ENCODE data around the gene UTF1.

The UTF1 gene

GRCh38 chr10:133219782-133220181, 10.2 kb upstream of the UTF1 start:
- TF ChIP-seq POLR2AphosphoS5 (IDR thresholded peaks at IDR 0.05; ENCODE audit: low read depth, low read length) (no peak), SIN3A (IDR thresholded peaks at IDR 0.05; ENCODE audit: borderline replicate concordance, insufficient read depth, low read length) (no peak), REST (IDR thresholded peaks at IDR 0.05; ENCODE audit: insufficient read depth in 1 of 2, low read depth in 2 of 2, low read length in 2 of 2) (no peak), FOXP2 (optimal IDR thresholded peaks at IDR 0.05; ENCODE audit: borderline replicate concordance, extremely low read depth, extremely low read length, insufficient read depth) (no peak), TAF1 (IDR thresholded peaks at IDR 0.05; ENCODE audit: borderline replicate concordance, insufficient read depth, low read length) (no peak)

GRCh38 chr10:133221331-133221730, 8.7 kb upstream of the UTF1 start:
- no peak for TF ChIP-seq POLR2AphosphoS5 (IDR thresholded peaks at IDR 0.05; ENCODE audit: low read depth, low read length)
- TF ChIP-seq SIN3A (IDR thresholded peaks at IDR 0.05; ENCODE audit: borderline replicate concordance, insufficient read depth, low read length) = no peak
- TF ChIP-seq TAF1 (IDR thresholded peaks at IDR 0.05; ENCODE audit: borderline replicate concordance, insufficient read depth, low read length) = no peak
- no peak for TF ChIP-seq REST (IDR thresholded peaks at IDR 0.05; ENCODE audit: insufficient read depth in 1 of 2, low read depth in 2 of 2, low read length in 2 of 2)
- no peak for TF ChIP-seq FOXP2 (optimal IDR thresholded peaks at IDR 0.05; ENCODE audit: borderline replicate concordance, extremely low read depth, extremely low read length, insufficient read depth)

- TF ChIP-seq TAF1 (IDR thresholded peaks at IDR 0.05; ENCODE audit: borderline replicate concordance, insufficient read depth, low read length) = no peak
- no peak for TF ChIP-seq REST (IDR thresholded peaks at IDR 0.05; ENCODE audit: insufficient read depth in 1 of 2, low read depth in 2 of 2, low read length in 2 of 2)
- no peak for TF ChIP-seq SIN3A (IDR thresholded peaks at IDR 0.05; ENCODE audit: borderline replicate concordance, insufficient read depth, low read length)
- TF ChIP-seq POLR2AphosphoS5 (IDR thresholded peaks at IDR 0.05; ENCODE audit: low read depth, low read length) = no peak
These were observed 5.9 kb upstream of the UTF1 start for GRCh38 chr10:133224076-133224475.

- TF ChIP-seq TAF1 (IDR thresholded peaks at IDR 0.05; ENCODE audit: borderline replicate concordance, insufficient read depth, low read length) (no peak), POLR2AphosphoS5 (IDR thresholded peaks at IDR 0.05; ENCODE audit: low read depth, low read length) (no peak), REST (IDR thresholded peaks at IDR 0.05; ENCODE audit: insufficient read depth in 1 of 2, low read depth in 2 of 2, low read length in 2 of 2) (no peak), FOXP2 (optimal IDR thresholded peaks at IDR 0.05; ENCODE audit: borderline replicate concordance, extremely low read depth, extremely low read length, insufficient read depth) (no peak), SIN3A (IDR thresholded peaks at IDR 0.05; ENCODE audit: borderline replicate concordance, insufficient read depth, low read length) (no peak)
These were observed 5.2 kb upstream of the UTF1 start for GRCh38 chr10:133224756-133225372.
